ENCODE measurements around the gene CDH23. TPM values are rescaled to one million over a fixed set of nuclear protein-coding genes. Genes with fewer than 3 reads are reported as not detected.
A peak's percentile ranks its signal among the peaks of the same experiment; 100 is the strongest.

CDH23 gene
- total RNA-seq, 6 donors from 2014 or later: 4.7 to 29.3 (median 10.4) TPM

GRCh38 chr10:71621231-71622153 lies 224.8 kb downstream of the CDH23 start:
- Histone ChIP-seq H3K27me3 (no peaks in the 10 kb centered on the region), H3K4me3 (no peak overlapping the region), H3K9me3 (no peaks in the 10 kb centered on the region), H3K27ac (peak overlapping the region; percentile 32 to 62 (median 56)), H3K4me1 (peaks cover 5 to 36% (median 9%) of the 10 kb centered on the region in 4 donors), H3K36me3 (no peaks in the 10 kb centered on the region)
- DNase-seq (peak in 1 of 2 donors; percentile 53), ATAC-seq (ENCODE audit: low FRiP score in 2 of 2) (peak in 1 of 2 donors; percentile 63)
- WGBS, 2 donors: 51 to 58% methylated on average over 11 to 12 of the region's 12 CpGs
- TF ChIP-seq POLR2A (IDR thresholded peaks at IDR 0.05) (no peak), POLR2AphosphoS5 (IDR thresholded peaks at IDR 0.05) (peak in 1 of 2 donors; percentile 66)

- peak overlapping the region; percentile 50 to 62 (median 56) for H3K27ac ChIP-seq
- H3K4me3 ChIP-seq: no peak overlapping the region
Observed at GRCh38 chr10:71622154-71622526, 225.4 kb downstream of the CDH23 start.

GRCh38 chr10:71622616-71623015 lies 225.9 kb downstream of the CDH23 start:
- ATAC-seq (ENCODE audit: low FRiP score in 2 of 2): no peak
- Histone ChIP-seq H3K36me3 (no peaks in the 10 kb centered on the region), H3K9me3 (no peaks in the 10 kb centered on the region), H3K27ac (peak overlapping the region; percentile 50 to 62 (median 56)), H3K27me3 (no peaks in the 10 kb centered on the region), H3K4me1 (peaks cover 5 to 36% (median 9%) of the 10 kb centered on the region in 4 donors), H3K4me3 (no peak overlapping the region)
- TF ChIP-seq POLR2AphosphoS5 (IDR thresholded peaks at IDR 0.05): no peak
- no peak for TF ChIP-seq POLR2A (IDR thresholded peaks at IDR 0.05)
- no peak for TF ChIP-seq EP300 (IDR thresholded peaks at IDR 0.05)
- no peak for TF ChIP-seq CTCF (IDR thresholded peaks at IDR 0.05)
- WGBS, 2 donors: 70 to 79% methylated on average over 8 of the region's 8 CpGs
- no peak for DNase-seq

More at GRCh38 chr10:71622154-71622526, 225.4 kb downstream of the CDH23 start:
- no peak for TF ChIP-seq CTCF (IDR thresholded peaks at IDR 0.05)
- TF ChIP-seq POLR2AphosphoS5 (IDR thresholded peaks at IDR 0.05): peak in 1 of 2 donors; percentile 49
- TF ChIP-seq EP300 (IDR thresholded peaks at IDR 0.05): no peak
- no peak for TF ChIP-seq POLR2A (IDR thresholded peaks at IDR 0.05)
- WGBS, 2 donors: 63 to 74% methylated on average over 10 of the region's 10 CpGs
- ATAC-seq (ENCODE audit: low FRiP score in 2 of 2) (peak in 1 of 2 donors; percentile 25), DNase-seq (no peak)
- Histone ChIP-seq H3K9me3 (no peaks in the 10 kb centered on the region), H3K4me1 (peaks cover 5 to 36% (median 9%) of the 10 kb centered on the region in 4 donors), H3K36me3 (no peaks in the 10 kb centered on the region), H3K27me3 (no peaks in the 10 kb centered on the region)

- TF ChIP-seq EP300 (IDR thresholded peaks at IDR 0.05): no peak
- TF ChIP-seq CTCF (IDR thresholded peaks at IDR 0.05): peak in 2 of 6 experiments; percentile 6 to 10
- 53 to 59% methylated on average over 11 of the region's 11 CpGs for WGBS, 2 donors
- no peaks in the 10 kb centered on the region for H3K27me3 ChIP-seq
- H3K9me3 ChIP-seq: no peaks in the 10 kb centered on the region
- ATAC-seq (ENCODE audit: low FRiP score in 2 of 2): peak in 1 of 2 donors; percentile 58
- H3K27ac ChIP-seq: peak overlapping the region; percentile 25 to 62 (median 54)
- H3K36me3 ChIP-seq: no peaks in the 10 kb centered on the region
- peaks cover 5 to 36% (median 9%) of the 10 kb centered on the region in 4 donors for H3K4me1 ChIP-seq
- peak in 1 of 2 donors; percentile 49 for DNase-seq
- no peak overlapping the region for H3K4me3 ChIP-seq
Observed at GRCh38 chr10:71623098-71623985, 226.6 kb downstream of the CDH23 start.

- DNase-seq (no peak), ATAC-seq (ENCODE audit: low FRiP score in 2 of 2) (no peak)
- WGBS, 2 donors: 89 to 95% methylated on average over 9 of the region's 9 CpGs
- H3K4me3 ChIP-seq: no peak overlapping the region
- H3K4me1 ChIP-seq: peaks cover 5 to 36% (median 9%) of the 10 kb centered on the region in 4 donors
- H3K9me3 ChIP-seq: no peaks in the 10 kb centered on the region
- H3K36me3 ChIP-seq: no peaks in the 10 kb centered on the region
- H3K27me3 ChIP-seq: no peaks in the 10 kb centered on the region
- TF ChIP-seq CTCF (IDR thresholded peaks at IDR 0.05): no peak
- TF ChIP-seq POLR2AphosphoS5 (IDR thresholded peaks at IDR 0.05): no peak
- no peak for TF ChIP-seq POLR2A (IDR thresholded peaks at IDR 0.05)
- TF ChIP-seq EP300 (IDR thresholded peaks at IDR 0.05): no peak
- peak overlapping the region in 2 of 4 donors; percentile 50 to 62 for H3K27ac ChIP-seq
Observed at GRCh38 chr10:71623986-71624291, 227.2 kb downstream of the CDH23 start.

Data from upper lobe of left lung (tissue), 6 donors.